GM23338 (cell line): ENCODE data around the gene MMP17. TPM values are rescaled to one million over a fixed set of nuclear protein-coding genes. Genes with fewer than 3 reads are reported as not detected.
A peak's percentile ranks its signal among the peaks of the same experiment; 100 is the strongest.

ENCODE experiments used
- ATAC-seq: fragments of 200-7000 bp; cut with Tn5 transposase; 3 replicates; pipeline ENCODE4 v1.9.1; 2020
- DNase-seq: peaks from one replicate; pipeline ENCODE4 v3.0.0-alpha.2; 2015; ENCODE audit warnings: low spot score
- H2AFZ ChIP-seq: fragments of 200-600 bp; sonication (generic); 2 replicates; pipeline ENCODE4 v1.8.0; 2016; ENCODE audit warnings: antibody characterized with exemption, mild to moderate bottlenecking, moderate library complexity
- H3F3A ChIP-seq: fragments of 200-600 bp; sonication (generic); replicated peaks from 2 replicates; pipeline ENCODE4 v1.8.0; 2017; ENCODE audit warnings: antibody characterized with exemption, mixed run types, low read depth
- H3K27ac ChIP-seq: fragments of 200-600 bp; sonication (generic); 2 replicates; pipeline ENCODE4 v1.6.1; 2016; ENCODE audit warnings: low read depth
- H3K27me3 ChIP-seq: fragments of 200-600 bp; sonication (generic); 2 replicates; pipeline ENCODE4 v1.8.0; 2016; ENCODE audit warnings: mild to moderate bottlenecking, mixed run types, moderate library complexity; ENCODE audit not compliant: insufficient read depth
- H3K36me3 ChIP-seq: fragments of 200-600 bp; sonication (generic); 2 replicates; pipeline ENCODE4 v1.8.0; 2016; ENCODE audit warnings: mild to moderate bottlenecking; ENCODE audit not compliant: insufficient read depth
- H3K4me1 ChIP-seq: fragments of 200-600 bp; sonication (generic); 2 replicates; pipeline ENCODE4 v1.8.0; 2016; ENCODE audit warnings: mild to moderate bottlenecking, moderate library complexity; ENCODE audit not compliant: insufficient read depth
- H3K4me2 ChIP-seq: fragments of 200-600 bp; sonication (generic); 2 replicates; pipeline ENCODE4 v1.7.1; 2017; ENCODE audit warnings: mixed run types
- H3K4me3 ChIP-seq: fragments of 200-600 bp; sonication (generic); 2 replicates; pipeline ENCODE4 v1.6.1; 2016; ENCODE audit warnings: mixed run types
- H3K79me2 ChIP-seq: fragments of 200-600 bp; sonication (generic); replicated peaks from 2 replicates; pipeline ENCODE4 v1.8.0; 2017; ENCODE audit warnings: mild to moderate bottlenecking; ENCODE audit not compliant: insufficient read depth
- H3K9me2 ChIP-seq: fragments of 200-600 bp; sonication (generic); 2 replicates; pipeline ENCODE4 v1.8.0; 2017; ENCODE audit not compliant: insufficient read depth
- H4K20me1 ChIP-seq: fragments of 200-600 bp; sonication (generic); replicated peaks from 2 replicates; pipeline ENCODE4 v1.8.0; 2017; ENCODE audit warnings: mild to moderate bottlenecking; ENCODE audit not compliant: insufficient read depth
- H3K27ac Mint-ChIP-seq: 2 replicates; pipeline ENCODE4 v1.8.0; 2020; ENCODE audit warnings: inconsistent platforms, mild to moderate bottlenecking, moderate library complexity, mixed read lengths
- H3K27me3 Mint-ChIP-seq: 3 replicates; pipeline ENCODE4 v1.8.0; 2022; ENCODE audit warnings: low read depth, mild to moderate bottlenecking, moderate library complexity, mixed read lengths, inconsistent platforms; ENCODE audit not compliant: insufficient read depth, poor library complexity
- H3K36me3 Mint-ChIP-seq: 3 replicates; pipeline ENCODE4 v1.8.0; 2021; ENCODE audit warnings: low read depth, mild to moderate bottlenecking, inconsistent platforms, moderate library complexity, mixed read lengths
- H3K4me1 Mint-ChIP-seq: 3 replicates; pipeline ENCODE4 v1.8.0; 2020; ENCODE audit warnings: mild to moderate bottlenecking, inconsistent platforms, mixed read lengths
- H3K4me3 Mint-ChIP-seq: 3 replicates; pipeline ENCODE4 v1.8.0; 2021; ENCODE audit warnings: moderate library complexity, mild to moderate bottlenecking, inconsistent platforms, mixed read lengths
- H3K9me3 Mint-ChIP-seq: 3 replicates; pipeline ENCODE4 v1.8.0; 2020; ENCODE audit warnings: moderate library complexity, mild to moderate bottlenecking, inconsistent platforms, mixed read lengths
- CREB1 ChIP-seq: fragments of 250-450 bp; sonication (Bioruptor Pico); IDR thresholded peaks from 2 replicates; pipeline ENCODE4 v1.5.0; 2020; ENCODE audit warnings: low read depth, mild to moderate bottlenecking, moderate library complexity
- CTCF ChIP-seq, 2 experiments: fragments of 200-600 bp in 1 of 2; sonication (generic) in 1 of 2; conservative IDR thresholded peaks; 2 replicates each; pipeline versions ENCODE4 v1.5.1 to v1.6.1; 2016 to 2017; ENCODE audit warnings: antibody characterized with exemption in 2 of 2, low read depth in 2 of 2, mild to moderate bottlenecking in 2 of 2, moderate library complexity in 1 of 2
- ETS1 ChIP-seq: IDR thresholded peaks from 2 replicates; pipeline ENCODE4 v1.6.1; 2016; ENCODE audit warnings: antibody characterized with exemption
- EZH2 ChIP-seq: fragments of 200-600 bp; sonication (generic); IDR thresholded peaks from one replicate; pipeline ENCODE4 v1.8.0; 2017; ENCODE audit warnings: antibody characterized with exemption, mild to moderate bottlenecking, low read depth; ENCODE audit not compliant: unreplicated experiment
- JUNB ChIP-seq: IDR thresholded peaks from one replicate; pipeline ENCODE4 v1.6.1; 2016; ENCODE audit warnings: antibody characterized with exemption; ENCODE audit not compliant: unreplicated experiment
- NANOG ChIP-seq: IDR thresholded peaks from 2 replicates; pipeline ENCODE4 v1.6.1; 2016; ENCODE audit warnings: antibody characterized with exemption, borderline replicate concordance
- POLR2AphosphoS5 ChIP-seq: IDR thresholded peaks from 2 replicates; pipeline ENCODE4 v1.6.1; 2016; ENCODE audit warnings: antibody characterized with exemption, low read depth
- STAT1 ChIP-seq: IDR thresholded peaks from one replicate; pipeline ENCODE4 v1.6.1; 2016; ENCODE audit warnings: antibody characterized with exemption; ENCODE audit not compliant: unreplicated experiment
- ZNF331 ChIP-seq: fragments of 250-450 bp; sonication (Bioruptor Pico); IDR thresholded peaks from 2 replicates; pipeline ENCODE4 v1.5.0; 2020; ENCODE audit warnings: low read depth, mild to moderate bottlenecking, moderate library complexity
- ZNF462 ChIP-seq: fragments of 250-450 bp; sonication (Bioruptor Pico); IDR thresholded peaks from 2 replicates; pipeline ENCODE4 v1.5.0; 2020; ENCODE audit warnings: mild to moderate bottlenecking, moderate library complexity
- polyA plus RNA-seq: library from polyadenylated mRNA; unstranded; fragments of >200 nt; fragmentation: Nextera tagmentation; extraction: Ambion mirVana; gene quantifications from 2 replicates; pipeline ENCODE4 v1.2.1, GENCODE V29; 2016
- total RNA-seq: library from RNA; depleted of rRNA; stranded (reverse); fragments of >200 nt; shearing (Covaris generic); gene quantifications from 2 replicates; pipeline ENCODE4 v1.2.3, GENCODE V29; 2014

MMP17 gene
- total and polyA plus RNA-seq, 2 experiments from 2014 or later = 10.4 to 48.5 TPM

GRCh38 chr12:131897276-131897675 is 69.1 kb downstream of the MMP17 start:
- Histone ChIP-seq H3K27ac (peak overlapping the region; percentile 79; the same call in 1 of the 2 replicates), H3K27me3 (no peaks in the 10 kb centered on the region), H4K20me1 (no peaks in the 10 kb centered on the region), H3K9me2 (no peaks in the 10 kb centered on the region), H3F3A (peaks cover 13% of the 10 kb centered on the region), H3K4me3 (no peak overlapping the region), H2AFZ (no peak overlapping the region), H3K4me2 (no peak overlapping the region), H3K79me2 (peaks cover 42% of the 10 kb centered on the region), H3K4me1 (peaks cover 10% of the 10 kb centered on the region; the same call in 1 of the 2 replicates), H3K36me3 (no peaks in the 10 kb centered on the region; the same call in 1 of the 2 replicates)
- H3K27me3 Mint-ChIP-seq = peaks cover 9% of the 10 kb centered on the region
- H3K4me3 Mint-ChIP-seq = peak overlapping the region; percentile 82; the same call in 1 of the 3 replicates
- H3K36me3 Mint-ChIP-seq = peaks cover 15% of the 10 kb centered on the region
- TF ChIP-seq ZNF331 (CRISPR knock-in tag) (no peak), POLR2AphosphoS5 (no peak), JUNB (no peak), CREB1 (CRISPR knock-in tag) (no peak), NANOG (no peak)
- H3K27ac Mint-ChIP-seq = no peak overlapping the region
- ATAC-seq = no peak
- no peaks in the 10 kb centered on the region; the same call in 2 of the 3 replicates for H3K9me3 Mint-ChIP-seq
- no peak for DNase-seq
- H3K4me1 Mint-ChIP-seq = peaks cover 16% of the 10 kb centered on the region; the same call in 2 of the 3 replicates

- Mint-ChIP-seq H3K4me3 (no peak overlapping the region), H3K27ac (peak overlapping the region; percentile 72)
- H4K20me1 ChIP-seq = no peaks in the 10 kb centered on the region
- TF ChIP-seq JUNB (no peak), ETS1 (no peak), CREB1 (CRISPR knock-in tag) (no peak), EZH2 (no peak), STAT1 (no peak), NANOG (no peak), POLR2AphosphoS5 (no peak), CTCF (conservative IDR thresholded peaks at IDR 0.05; ENCODE audit: low read depth in 2 of 2) (no peak), ZNF462 (CRISPR knock-in tag) (no peak), ZNF331 (CRISPR knock-in tag) (no peak)
These were observed 69.7 kb downstream of the MMP17 start for GRCh38 chr12:131897875-131898274.

More at GRCh38 chr12:131897875-131898274, 69.7 kb downstream of the MMP17 start:
- Histone ChIP-seq H3K27ac (no peak overlapping the region), H3K9me2 (no peaks in the 10 kb centered on the region), H3K4me2 (no peak overlapping the region), H3F3A (peaks cover 11% of the 10 kb centered on the region), H3K4me1 (peaks cover 10% of the 10 kb centered on the region; the same call in 1 of the 2 replicates), H2AFZ (no peak overlapping the region), H3K27me3 (no peaks in the 10 kb centered on the region), H3K4me3 (no peak overlapping the region), H3K79me2 (peaks cover 42% of the 10 kb centered on the region), H3K36me3 (no peaks in the 10 kb centered on the region; the same call in 1 of the 2 replicates)
- DNase-seq = no peak
- H3K27me3 Mint-ChIP-seq = peaks cover 8% of the 10 kb centered on the region
- ATAC-seq = no peak
- no peaks in the 10 kb centered on the region; the same call in 2 of the 3 replicates for H3K9me3 Mint-ChIP-seq
- H3K36me3 Mint-ChIP-seq = peaks cover 15% of the 10 kb centered on the region
- peaks cover 14% of the 10 kb centered on the region; the same call in 2 of the 3 replicates for H3K4me1 Mint-ChIP-seq
